Measurements from ENCODE around the gene ARGLU1.
A peak's percentile ranks its signal among the peaks of the same experiment; 100 is the strongest.

ARGLU1 gene

GRCh38 chr13:106496072-106496997 is 71.6 kb downstream of the ARGLU1 start:
- TF ChIP-seq CTCF (IDR thresholded peaks at IDR 0.05; ENCODE audit: low read length, missing control alignments): no peak
- H3K4me3 ChIP-seq (replicated peaks; ENCODE audit: low read depth, low read length): no peak overlapping the region
- peak; percentile 47 for DNase-seq (ENCODE audit: low read depth)

GRCh38 chr13:106494936-106495335 is 73.0 kb downstream of the ARGLU1 start:
- TF ChIP-seq CTCF (IDR thresholded peaks at IDR 0.05; ENCODE audit: low read length, missing control alignments): no peak
- DNase-seq (ENCODE audit: low read depth): no peak
- no peak overlapping the region for H3K4me3 ChIP-seq (replicated peaks; ENCODE audit: low read depth, low read length)

- TF ChIP-seq CTCF (IDR thresholded peaks at IDR 0.05; ENCODE audit: low read length, missing control alignments): no peak
- no peak for DNase-seq (ENCODE audit: low read depth)
- no peak overlapping the region for H3K4me3 ChIP-seq (replicated peaks; ENCODE audit: low read depth, low read length)
Measured at GRCh38 chr13:106494506-106494905, 73.4 kb downstream of the ARGLU1 start.

GRCh38 chr13:106493533-106494220 is 74.3 kb downstream of the ARGLU1 start:
- no peak for DNase-seq (ENCODE audit: low read depth)
- TF ChIP-seq CTCF (IDR thresholded peaks at IDR 0.05; ENCODE audit: low read length, missing control alignments): no peak
- H3K4me3 ChIP-seq (replicated peaks; ENCODE audit: low read depth, low read length): no peak overlapping the region

GRCh38 chr13:106492588-106493475 is 75.1 kb downstream of the ARGLU1 start:
- no peak for DNase-seq (ENCODE audit: low read depth)
- no peak for TF ChIP-seq CTCF (IDR thresholded peaks at IDR 0.05; ENCODE audit: low read length, missing control alignments)
- H3K4me3 ChIP-seq (replicated peaks; ENCODE audit: low read depth, low read length): no peak overlapping the region

GRCh38 chr13:106491928-106492587 is 75.9 kb downstream of the ARGLU1 start:
- no peak for DNase-seq (ENCODE audit: low read depth)

More at GRCh38 chr13:106491928-106492587, 75.9 kb downstream of the ARGLU1 start:
- no peak overlapping the region for H3K4me3 ChIP-seq (replicated peaks; ENCODE audit: low read depth, low read length)
- no peak for TF ChIP-seq CTCF (IDR thresholded peaks at IDR 0.05; ENCODE audit: low read length, missing control alignments)
